CD4-positive, alpha-beta T cell treated with Interleukin-10 for 1 hour (primary cell): ENCODE data around the gene EXOSC5.
"Not testable (repeated sequence)": the region's sequence is repeated elsewhere in the genome, so short reads cannot be mapped to it uniquely, and the experiment has no call there.

Source experiments
- DNase-seq: peaks from one replicate; pipeline ENCODE4 v3.0.0-alpha.2; 2020

Gene EXOSC5

DNA sequence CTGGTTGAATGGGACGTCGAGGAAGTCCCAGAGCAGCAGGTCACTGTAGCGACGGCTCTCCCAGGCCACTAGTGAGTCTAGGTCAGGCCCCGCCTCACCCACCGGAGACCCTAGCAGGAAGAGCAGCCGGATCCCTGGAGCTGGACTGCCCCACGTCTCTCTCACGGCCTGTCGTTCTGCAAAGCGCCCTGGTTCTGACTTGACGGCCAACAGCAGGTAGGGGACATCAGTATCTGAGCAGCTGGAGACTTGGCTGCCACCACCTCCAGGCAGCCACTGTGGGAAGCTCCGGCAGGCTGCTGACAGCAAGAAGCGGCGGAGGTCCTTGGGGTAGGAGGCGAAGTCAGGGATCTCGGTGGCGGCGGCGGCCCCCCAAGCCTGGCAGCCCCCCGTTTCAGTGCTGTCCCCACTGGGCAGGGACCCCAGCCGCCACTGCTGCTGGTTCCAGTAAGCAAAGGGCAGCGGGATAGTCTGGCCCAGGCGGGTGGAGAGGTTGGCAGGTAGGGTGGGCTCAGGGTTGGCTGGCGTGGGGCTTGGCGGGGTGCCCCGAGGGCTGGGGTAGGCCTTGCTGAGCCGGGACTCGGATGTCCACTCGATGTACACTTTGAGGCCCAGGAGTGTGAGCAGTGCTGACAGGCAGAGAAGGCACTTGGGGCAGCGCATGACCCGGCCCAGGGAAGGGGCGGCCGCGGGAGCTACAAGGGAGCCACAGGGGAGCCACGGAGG lies 29.1 kb upstream of the EXOSC5 start:
- DNase-seq: no peak

DNA sequence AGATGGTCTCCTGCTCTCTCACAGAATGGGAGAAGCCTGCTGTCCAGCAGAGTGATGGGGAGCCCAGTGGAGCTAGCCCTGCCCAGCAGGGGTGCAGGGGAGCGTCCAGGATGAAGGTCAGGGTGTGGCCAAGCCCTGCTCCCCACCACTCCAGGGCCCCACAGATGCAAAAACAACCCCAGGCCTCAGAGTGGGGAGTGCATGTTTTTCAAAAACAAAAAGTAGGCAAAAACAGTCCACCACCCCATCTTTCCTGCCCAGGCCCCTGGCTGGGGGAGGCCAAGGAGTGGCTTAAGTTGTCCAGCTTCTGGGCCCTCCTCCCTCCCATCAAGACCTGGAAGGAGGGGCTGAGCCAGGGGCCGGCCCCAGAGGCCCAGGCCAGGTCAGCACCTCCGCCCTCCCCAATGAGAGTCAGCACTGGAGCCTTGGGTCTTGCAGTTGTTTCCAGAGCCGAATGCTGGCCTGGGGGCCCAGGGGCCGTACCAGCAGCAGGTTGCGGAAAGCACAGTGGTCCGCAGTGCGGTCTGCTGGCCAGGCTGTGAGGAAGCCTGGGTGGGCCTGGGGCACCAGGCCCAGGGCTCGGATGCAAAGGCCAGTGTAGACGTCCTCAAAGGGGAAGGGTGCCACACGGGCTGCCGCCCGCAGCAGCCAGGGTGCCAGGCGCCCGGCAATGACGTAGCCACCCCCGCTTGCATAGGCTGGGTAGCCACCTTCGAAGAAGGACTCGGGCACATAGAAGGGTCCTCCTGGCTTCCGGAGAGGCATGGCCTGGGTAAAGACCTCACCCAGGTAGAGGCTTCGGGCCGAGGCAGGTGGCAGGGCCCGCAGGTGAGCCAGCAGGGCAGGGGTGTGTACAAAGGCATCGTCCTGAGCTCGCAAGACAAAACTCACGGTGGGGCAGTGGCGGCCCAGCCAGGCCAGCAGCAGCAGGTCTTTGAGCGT lies 28.3 kb upstream of the EXOSC5 start:
- no peak for DNase-seq

DNA sequence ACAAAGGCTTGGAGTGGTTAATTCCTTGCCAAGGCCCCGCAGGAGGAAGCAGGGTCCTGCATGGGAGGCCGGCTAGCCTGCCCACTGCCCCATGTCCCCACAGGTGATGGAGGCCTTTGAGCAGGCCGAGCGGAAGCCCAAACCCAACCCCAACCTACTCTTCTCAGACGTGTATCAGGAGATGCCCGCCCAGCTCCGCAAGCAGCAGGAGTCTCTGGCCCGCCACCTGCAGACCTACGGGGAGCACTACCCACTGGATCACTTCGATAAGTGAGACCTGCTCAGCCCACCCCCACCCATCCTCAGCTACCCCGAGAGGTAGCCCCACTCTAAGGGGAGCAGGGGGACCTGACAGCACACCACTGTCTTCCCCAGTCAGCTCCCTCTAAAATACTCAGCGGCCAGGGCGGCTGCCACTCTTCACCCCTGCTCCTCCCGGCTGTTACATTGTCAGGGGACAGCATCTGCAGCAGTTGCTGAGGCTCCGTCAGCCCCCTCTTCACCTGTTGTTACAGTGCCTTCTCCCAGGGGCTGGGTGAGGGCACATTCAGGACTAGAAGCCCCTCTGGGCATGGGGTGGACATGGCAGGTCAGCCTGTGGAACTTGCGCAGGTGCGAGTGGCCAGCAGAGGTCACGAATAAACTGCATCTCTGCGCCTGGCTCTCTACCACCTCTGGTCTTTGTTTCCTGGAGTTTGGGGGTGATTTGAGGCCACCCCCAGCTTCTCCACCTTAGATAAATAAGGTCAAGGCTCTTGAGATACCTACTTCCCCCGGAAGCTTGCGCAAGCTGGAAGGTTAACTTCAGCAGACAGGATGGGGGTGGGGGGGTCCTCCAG lies 27.4 kb upstream of the EXOSC5 start:
- no peak for DNase-seq

DNA sequence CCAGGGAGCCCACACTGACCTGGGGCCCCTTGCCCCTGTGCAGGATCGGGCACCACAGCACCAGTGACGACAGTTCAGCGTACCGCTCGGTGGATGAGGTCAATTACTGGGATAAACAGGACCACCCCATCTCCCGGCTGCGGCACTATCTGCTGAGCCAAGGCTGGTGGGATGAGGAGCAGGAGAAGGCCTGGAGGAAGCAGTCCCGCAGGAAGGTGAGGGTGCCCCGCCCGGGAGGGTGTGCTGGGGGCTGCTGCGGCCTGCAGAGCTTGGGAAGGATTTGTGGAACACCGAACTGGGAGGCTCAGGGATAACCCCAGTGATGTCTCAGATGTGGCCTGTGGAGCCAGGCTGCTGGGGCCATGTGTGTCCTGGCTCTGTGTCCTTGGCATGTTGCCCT lies 25.8 kb upstream of the EXOSC5 start:
- DNase-seq: no peak

DNA sequence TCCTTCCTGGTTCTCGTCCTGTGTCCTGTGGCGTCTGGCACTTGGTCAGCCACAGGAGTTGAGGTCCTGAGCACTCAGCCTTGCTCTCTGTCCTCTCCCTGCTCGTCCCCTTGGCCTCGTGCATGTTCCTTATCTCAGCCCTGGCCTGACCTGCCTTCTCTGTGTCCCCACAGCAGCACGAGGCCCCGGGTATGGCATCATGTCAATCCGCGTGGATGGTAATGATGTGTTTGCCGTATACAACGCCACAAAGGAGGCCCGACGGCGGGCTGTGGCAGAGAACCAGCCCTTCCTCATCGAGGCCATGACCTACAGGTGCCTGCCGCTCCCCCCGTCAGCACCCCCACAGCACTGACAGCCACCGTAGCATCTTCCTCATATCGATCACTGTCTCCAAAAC lies 25.3 kb upstream of the EXOSC5 start:
- no peak for DNase-seq

DNA sequence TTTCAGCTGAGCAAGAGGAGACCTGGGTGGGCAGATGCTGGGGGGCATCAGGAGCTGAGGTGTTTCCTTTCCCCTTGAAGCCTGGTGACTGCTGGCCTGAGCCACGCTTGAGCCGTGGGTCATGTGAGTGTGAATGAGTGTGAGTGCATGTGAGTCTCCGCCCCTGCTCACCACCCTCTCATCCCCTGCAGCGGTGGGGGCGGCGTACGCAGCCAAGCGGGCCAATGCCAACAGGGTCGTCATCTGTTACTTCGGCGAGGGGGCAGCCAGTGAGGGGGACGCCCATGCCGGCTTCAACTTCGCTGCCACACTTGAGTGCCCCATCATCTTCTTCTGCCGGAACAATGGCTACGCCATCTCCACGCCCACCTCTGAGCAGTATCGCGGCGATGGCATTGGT lies 24.8 kb upstream of the EXOSC5 start:
- no peak for DNase-seq

DNA sequence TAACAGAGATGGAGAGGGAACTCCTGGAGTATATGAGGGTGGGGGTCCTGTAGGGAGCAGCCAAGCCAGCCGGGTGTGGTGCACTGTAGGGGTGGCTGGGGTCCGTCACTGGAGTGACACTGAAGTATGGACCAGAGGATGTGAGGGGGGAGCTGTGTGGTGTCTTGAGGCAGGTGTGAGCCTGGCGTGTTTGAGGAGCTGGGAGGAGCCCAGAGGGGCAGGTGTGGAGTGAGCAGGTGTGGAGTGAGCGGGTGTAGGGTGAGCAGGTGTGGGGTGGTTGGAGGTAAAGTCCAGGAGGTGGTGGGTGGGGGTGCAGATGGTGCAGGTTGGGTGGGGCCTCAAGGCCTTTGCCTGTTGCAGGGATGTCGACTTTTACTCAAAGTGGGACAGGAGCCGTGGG lies 24.2 kb upstream of the EXOSC5 start:
- DNase-seq: no peak

DNA sequence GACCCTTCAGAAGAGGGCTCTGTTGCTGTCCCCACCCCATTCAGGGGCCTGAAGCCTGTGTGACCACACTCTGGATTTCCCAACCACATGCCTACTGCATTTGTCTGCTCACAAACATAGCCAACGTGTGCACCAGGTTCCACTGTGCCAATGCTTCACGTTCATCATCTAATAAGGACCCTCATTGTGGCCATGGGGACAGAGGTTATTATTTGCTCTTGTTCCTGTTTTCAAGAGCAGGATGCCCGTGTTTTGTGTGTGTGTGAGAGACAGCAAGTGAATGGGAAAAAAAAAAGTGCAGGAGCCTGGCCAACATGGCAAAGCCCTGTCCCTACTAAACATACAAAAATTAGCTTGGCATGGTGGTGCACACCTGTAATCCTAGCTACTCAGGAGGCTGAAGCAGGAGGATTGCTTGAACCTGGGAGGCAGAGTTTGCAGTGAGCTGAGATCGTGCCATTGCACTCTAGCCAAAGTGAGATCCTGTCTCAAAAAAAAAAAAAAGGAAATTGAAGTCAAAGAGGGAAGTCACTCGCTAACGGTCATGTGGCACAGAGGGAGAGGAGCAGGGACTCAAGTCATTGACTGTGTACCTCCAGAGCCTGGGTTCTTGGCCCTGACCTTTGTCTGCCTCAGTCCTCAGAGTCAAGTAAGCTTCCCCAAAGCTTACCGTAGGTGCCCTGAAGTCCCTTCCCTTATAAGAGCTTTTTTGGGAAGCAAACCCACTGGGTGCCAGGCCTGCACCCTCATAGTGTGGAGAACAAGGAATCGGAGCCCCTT lies 23.1 kb upstream of the EXOSC5 start:
- no peak for DNase-seq

DNA sequence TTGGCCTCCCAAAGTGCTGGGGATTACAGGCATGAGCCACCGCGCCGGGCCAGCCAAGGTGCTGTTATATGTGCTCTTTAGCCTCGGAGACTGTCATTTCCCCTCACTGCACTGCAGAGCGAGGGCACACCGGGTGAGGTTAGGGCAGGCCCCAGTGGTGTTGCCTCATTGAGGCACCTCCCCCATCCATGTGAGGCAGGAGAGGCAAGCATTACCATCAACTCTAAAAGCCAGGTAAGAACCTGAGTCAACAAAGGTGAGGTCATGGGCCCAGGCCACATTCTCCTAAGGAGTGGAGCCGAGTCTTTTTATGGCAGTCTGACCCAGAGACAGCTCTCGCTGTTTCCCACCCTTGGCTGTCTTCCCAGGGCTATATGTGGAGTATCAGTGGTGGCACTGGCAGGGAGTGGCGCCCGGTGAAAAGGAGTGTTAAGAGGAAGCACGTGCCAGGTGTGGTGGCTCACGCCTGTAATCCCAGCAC lies 19.1 kb upstream of the EXOSC5 start:
- DNase-seq: no peak

DNA sequence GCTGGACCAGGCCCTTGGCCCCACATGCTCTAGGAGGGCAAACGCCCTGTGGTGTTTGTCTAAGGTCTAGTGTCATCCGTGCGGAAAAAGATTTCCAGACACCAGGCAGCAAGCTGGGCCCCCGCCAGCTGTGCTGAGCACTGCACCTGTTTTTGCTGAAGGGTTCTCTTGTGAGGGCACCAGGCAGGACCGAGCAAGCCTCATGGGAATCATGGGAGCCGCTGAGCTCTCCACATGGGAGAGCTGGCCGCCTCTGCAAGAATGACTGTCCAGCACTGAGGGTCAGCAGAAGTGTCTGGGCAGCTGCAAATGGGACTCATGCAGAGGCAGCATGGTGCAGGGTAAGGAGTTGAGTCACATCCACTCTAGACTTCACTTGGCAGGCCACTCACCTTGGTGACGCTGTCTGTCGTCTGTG lies 18.0 kb upstream of the EXOSC5 start:
- no peak for DNase-seq

DNA sequence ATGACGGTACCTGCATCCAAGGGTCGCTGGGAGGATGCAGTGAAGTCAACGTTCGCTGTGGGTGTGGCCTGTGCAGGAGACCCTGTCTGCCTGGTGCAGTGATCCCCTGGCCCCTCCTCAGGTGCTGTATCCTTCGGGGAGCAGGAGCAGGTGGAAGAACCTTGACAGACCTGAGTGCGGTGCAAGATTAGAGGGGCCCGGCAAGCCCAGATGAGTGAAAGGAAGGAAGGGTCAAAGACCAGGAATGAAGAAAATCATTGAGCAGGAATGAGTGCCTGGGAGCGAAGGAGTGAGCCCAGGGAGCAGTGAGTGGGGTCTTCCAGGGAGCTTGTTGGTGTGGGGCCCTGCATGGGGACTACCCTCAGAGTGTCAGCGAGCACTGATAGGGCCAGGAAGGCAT lies 17.3 kb upstream of the EXOSC5 start:
- no peak for DNase-seq

DNA sequence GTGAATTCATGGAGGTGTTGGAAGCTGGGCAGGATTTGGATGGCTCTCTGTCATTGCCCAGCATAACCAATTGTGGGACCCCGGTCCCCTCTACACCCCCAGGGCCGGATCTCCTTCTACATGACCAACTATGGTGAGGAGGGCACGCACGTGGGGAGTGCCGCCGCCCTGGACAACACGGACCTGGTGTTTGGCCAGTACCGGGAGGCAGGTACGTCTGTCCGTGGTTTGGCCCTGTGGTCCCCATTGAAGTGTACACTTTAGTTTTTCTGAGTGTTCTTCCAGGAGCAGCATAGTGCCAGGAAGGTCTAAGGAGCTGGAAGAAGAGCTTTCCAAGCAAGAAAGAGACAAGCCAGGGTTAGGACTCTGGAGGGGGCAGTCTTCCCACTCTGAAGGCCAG lies 16.8 kb upstream of the EXOSC5 start:
- no peak for DNase-seq

DNA sequence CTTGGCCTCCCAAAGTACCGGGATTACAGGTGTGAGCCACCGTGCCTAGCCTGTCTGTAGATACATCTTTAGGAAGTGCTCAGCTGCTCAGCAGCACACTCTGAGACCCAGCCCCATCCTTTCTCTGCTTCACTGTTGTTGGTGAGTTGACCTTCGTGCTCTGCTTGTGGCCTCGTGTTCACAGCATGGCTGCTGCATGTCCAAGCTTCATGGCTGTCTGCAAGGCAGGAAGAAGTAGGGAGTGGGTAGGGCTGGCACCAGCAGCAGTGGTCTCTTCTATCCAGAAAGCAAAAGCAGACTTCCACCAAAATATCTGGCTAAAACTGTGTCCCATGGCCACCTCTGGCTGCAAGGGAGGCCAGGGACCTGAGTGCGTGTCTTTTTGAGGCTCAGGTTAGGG lies 15.8 kb upstream of the EXOSC5 start:
- DNase-seq: no peak

DNA sequence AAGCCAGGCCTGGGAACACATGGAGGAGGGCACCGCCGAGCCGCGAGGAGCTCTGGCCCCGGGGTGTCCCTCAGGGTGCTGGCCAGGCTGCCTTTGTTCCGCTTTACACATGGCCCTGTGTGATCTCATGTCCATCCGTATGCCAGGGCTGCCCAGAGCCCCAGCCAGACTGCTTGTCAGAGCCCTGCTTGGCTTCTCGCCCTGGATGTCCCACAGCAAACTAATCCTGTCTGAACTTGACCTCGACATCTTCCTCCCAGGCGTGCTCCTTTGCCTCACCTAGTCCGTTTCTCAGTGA lies 14.8 kb upstream of the EXOSC5 start:
- no peak for DNase-seq

DNA sequence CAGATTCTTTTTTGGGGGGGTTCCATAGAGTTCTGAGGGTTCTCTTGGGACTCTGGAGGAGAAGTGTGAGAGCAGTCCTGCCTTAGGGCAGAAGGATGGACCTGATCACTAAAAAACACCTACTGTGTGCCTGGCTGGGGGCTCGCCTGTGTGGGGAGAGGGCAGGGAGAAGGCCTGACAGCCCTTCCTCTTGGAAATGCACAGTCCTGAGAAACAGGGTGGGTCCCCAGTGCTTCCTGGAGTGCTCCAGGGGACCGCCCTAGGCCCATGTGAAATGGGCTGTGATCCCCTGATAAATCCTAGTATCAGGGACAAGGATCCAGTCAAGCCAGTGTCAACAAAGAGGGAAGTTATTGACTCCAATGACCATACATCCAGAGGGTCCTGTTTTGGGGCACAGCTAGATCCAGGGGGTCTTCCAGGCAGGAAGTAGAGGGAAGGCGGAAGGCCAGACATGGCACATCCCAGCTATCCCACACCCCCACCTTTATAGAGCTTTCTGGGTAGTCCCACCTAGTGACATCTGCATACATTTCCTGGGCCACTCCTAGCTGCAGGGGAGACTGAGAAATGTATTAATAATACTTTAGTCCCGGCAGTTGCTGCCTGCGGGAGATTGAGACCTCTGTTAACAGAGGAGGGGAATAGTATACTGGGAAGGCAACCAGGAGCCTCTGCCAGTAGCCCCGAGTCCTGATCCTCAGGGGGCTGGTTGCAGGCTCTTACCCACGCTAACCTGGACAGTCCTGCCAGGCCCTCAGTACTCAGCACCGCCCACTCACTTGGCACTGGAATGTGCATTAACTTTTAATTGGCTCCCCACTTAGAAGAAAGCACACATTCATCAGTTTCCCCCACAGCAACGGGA lies 14.2 kb upstream of the EXOSC5 start:
- no peak for DNase-seq

DNA sequence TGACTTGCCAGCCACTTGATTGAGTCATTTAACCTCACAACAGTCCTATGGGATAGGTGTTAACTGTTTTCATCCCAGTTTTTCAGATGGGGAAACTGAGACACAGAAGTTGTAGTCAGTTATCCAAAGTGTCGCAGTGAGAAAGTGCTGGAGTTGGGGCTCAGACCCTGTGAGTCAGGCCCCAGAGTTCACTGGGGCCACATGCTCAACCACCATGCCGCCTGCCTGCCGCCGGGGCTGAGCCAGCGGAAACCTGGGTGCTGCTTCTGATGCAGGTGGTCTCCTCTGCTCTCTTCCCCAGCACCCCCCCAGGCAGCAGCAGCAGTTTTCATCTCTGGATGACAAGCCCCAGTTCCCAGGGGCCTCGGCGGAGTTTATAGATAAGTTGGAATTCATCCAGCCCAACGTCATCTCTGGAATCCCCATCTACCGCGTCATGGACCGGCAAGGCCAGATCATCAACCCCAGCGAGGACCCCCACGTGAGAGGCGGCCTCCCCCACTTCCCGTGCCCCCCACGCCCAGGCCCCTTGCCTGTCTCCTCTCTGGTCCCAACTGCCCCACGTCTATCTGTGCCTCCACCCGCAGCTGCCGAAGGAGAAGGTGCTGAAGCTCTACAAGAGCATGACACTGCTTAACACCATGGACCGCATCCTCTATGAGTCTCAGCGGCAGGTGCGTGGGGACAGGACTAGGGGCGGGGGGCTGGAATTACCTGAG lies 13.3 kb upstream of the EXOSC5 start:
- DNase-seq: no peak

DNA sequence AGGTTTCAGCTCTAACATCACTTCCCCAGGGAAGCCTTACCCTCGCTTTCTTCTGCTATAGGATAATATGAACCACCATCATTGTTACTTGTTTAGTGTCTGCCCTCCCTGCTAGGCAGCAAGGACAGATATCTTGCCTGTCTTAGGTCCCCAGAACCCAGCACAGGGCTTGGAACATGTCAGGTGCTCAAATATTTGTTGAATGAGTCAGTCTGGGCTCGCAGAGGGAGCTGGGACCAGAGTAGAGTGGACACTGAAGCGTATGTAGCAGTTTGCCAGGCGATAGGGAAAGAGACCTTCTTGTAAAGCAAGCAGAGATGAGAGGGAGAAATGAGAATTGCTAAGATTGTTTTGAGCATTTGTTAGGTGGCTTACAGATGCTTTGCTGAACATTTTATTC lies 12.1 kb upstream of the EXOSC5 start:
- DNase-seq: no peak

DNA sequence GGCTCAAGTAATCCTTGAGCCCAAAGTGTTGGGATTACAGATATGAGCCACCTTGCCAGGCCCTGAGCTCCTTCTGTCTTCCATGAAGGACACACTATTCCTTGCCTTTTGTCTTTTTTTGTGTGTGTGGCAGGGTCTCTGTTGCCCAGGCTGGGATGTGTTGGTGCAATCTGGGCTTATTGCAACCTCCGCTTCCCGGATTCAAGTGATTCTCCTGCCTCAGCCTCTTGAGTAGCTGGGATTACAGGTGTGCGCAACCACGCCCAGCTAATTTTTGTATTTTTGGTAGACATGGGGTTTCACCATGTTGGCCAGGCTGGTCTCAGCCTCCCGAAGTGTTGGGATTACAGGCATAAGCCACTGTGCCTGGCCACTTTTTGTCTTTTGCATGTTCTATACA lies 11.7 kb upstream of the EXOSC5 start:
- not testable (repeated sequence) for DNase-seq

DNA sequence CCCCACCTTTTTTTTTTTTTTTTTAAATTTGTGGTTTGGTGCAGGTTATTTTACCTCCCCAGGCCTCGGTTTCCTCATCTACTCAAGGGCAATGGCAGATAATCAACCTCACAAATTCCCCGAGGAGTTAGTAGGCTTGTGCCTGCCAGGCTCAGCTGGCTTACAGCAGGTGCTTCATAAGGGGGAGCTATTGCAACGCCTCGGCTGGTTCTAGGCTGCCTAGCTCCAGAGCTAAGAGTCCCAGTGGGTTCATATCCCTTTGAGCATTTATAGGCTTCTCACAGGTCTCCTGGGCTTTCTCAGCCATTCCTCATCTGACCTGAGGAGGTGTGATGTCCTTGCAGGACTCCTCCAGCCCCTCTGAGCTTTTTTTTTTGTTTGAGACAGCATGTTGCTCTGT lies 11.1 kb upstream of the EXOSC5 start:
- DNase-seq: no peak

DNA sequence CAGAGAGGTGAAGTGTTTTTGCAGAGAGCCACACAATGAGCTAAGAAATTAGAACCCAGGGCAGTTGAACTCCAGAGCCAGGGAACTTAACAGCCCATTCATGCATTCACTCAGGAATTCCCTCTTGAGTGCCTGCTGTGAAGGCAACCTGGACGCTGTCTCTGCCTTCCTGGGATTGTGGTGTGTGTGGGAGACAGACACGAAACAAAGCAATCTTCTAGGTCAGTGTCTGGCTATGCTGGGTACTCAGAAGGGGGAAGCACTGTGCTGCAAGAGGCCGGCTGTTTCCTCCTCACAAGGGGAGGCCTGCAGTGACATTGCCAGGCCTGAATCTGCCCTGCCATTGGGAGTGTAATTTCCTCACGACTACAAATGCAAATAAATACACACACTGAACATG lies 10.1 kb upstream of the EXOSC5 start:
- no peak for DNase-seq

DNA sequence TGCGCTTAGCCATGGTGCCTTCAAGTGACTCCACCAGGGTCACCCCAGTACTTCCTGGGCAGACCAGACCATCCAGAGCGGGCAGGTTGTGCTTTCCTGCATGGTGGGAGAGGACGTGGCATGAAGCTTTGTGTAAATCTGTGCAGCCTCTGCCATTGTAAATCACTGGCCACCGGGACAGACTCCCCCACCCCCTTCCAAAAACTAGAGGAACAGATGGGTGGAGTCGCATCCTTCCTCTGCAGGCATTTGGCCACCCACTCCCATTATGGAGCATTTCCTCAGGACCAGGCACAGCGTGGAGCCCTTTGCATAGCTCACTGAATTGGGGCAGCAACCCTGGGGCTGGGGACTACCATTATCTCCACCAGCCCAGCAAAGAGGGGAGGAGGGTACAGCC lies 8.6 kb upstream of the EXOSC5 start:
- DNase-seq: no peak
